PC-3 (cell line): ENCODE results near the gene PI4KA. TPM values are rescaled to one million over a fixed set of nuclear protein-coding genes. Genes with fewer than 3 reads are reported as not detected.

Experiments used
- ATAC-seq: fragments of 200-7000 bp; cut with Tn5 transposase; 2 replicates; pipeline ENCODE4 v1.9.1; 2020; ENCODE audit warnings: mild to moderate bottlenecking, moderate library complexity
- BruUV-seq: library from RNA; stranded (reverse); fragments of 400-500 nt; replicated peaks from 2 replicates; lab custom pipeline; 2021; lab: Mats Ljungman, UMichigan
- CTCF ChIA-PET: fragments of 300-600 bp; sonication (Branson Sonifier 250); formaldehyde crosslinking; loops from one replicate; lab custom pipeline; 2022; ENCODE audit warnings: antibody characterized with exemption; lab: Charles Lee
- POLR2A ChIA-PET: fragments of 300-600 bp; sonication (Branson Sonifier 250); formaldehyde crosslinking; loops from one replicate; lab custom pipeline; 2022; ENCODE audit warnings: antibody characterized with exemption; ENCODE audit not compliant: unreplicated experiment; lab: Charles Lee
- DNase-seq: peaks from one replicate; pipeline ENCODE4 v3.0.0-alpha.2; 2015
- H2AFZ ChIP-seq: fragments of 300-600 bp; sonication (generic); 2 replicates; pipeline ENCODE4 v1.6.0; 2016; ENCODE audit warnings: antibody characterized with exemption, low read length
- H3F3A ChIP-seq: fragments of 300-600 bp; sonication (generic); one replicate; pipeline ENCODE4 v1.6.0; 2017; ENCODE audit warnings: antibody characterized with exemption, low read length, control low read depth, mild to moderate bottlenecking; ENCODE audit not compliant: unreplicated experiment
- H3K27ac ChIP-seq: fragments of 300-600 bp; sonication (generic); 2 replicates; pipeline ENCODE4 v1.5.1; 2016; ENCODE audit warnings: mild to moderate bottlenecking, low read length
- H3K27me3 ChIP-seq: fragments of 300-600 bp; sonication (generic); 2 replicates; pipeline ENCODE4 v1.6.1; 2016; ENCODE audit warnings: low read length, mixed read lengths
- H3K36me3 ChIP-seq: fragments of 300-600 bp; sonication (generic); 2 replicates; pipeline ENCODE4 v1.6.1; 2016; ENCODE audit warnings: low read depth, mixed run types, low read length, mixed read lengths
- H3K4me1 ChIP-seq: fragments of 300-600 bp; sonication (generic); 2 replicates; pipeline ENCODE4 v1.5.1; 2016; ENCODE audit warnings: low read length; ENCODE audit not compliant: insufficient read depth
- H3K4me2 ChIP-seq: fragments of 300-600 bp; sonication (generic); 2 replicates; pipeline ENCODE4 v1.6.0; 2016; ENCODE audit warnings: low read length
- H3K4me3 ChIP-seq: fragments of 300-600 bp; sonication (generic); 2 replicates; pipeline ENCODE4 v1.5.1; 2016; ENCODE audit warnings: mild to moderate bottlenecking, low read length, mixed read lengths
- H3K79me2 ChIP-seq: fragments of 300-600 bp; sonication (generic); 2 replicates; pipeline ENCODE4 v1.6.1; 2017; ENCODE audit warnings: low read length, mixed read lengths
- H3K9ac ChIP-seq: fragments of 300-600 bp; sonication (generic); 2 replicates; pipeline ENCODE4 v1.6.0; 2016; ENCODE audit warnings: mild to moderate bottlenecking, low read length
- H3K9me2 ChIP-seq: fragments of 300-600 bp; sonication (generic); replicated peaks from 2 replicates; pipeline ENCODE4 v1.6.1; 2016; ENCODE audit warnings: mixed run types, low read length, mixed read lengths
- H3K9me3 ChIP-seq: fragments of 300-600 bp; sonication (generic); 2 replicates; pipeline ENCODE4 v1.6.1; 2016; ENCODE audit warnings: low read length, mixed read lengths
- H4K20me1 ChIP-seq: fragments of 300-600 bp; sonication (generic); 2 replicates; pipeline ENCODE4 v1.6.1; 2016; ENCODE audit warnings: low read length, mixed read lengths
- EZH2 ChIP-seq: fragments of 300-600 bp; sonication (generic); IDR thresholded peaks from one replicate; pipeline ENCODE4 v1.6.1; 2017; ENCODE audit warnings: antibody characterized with exemption, mild to moderate bottlenecking, low read length; ENCODE audit not compliant: unreplicated experiment
- EZH2phosphoT487 ChIP-seq: fragments of 300-600 bp; sonication (generic); IDR thresholded peaks from 2 replicates; pipeline ENCODE4 v1.6.1; 2018; ENCODE audit warnings: mild to moderate bottlenecking, antibody characterized with exemption, low read length, borderline replicate concordance
- intact Hi-C: fragments of 100-400 bp; cut with micrococcal nuclease; formaldehyde crosslinking; loops from 2 replicates; pipeline ENCODE4 v1.9.0; 2023
- total RNA-seq: library from RNA; depleted of rRNA; stranded (reverse); fragments of >200 nt; gene quantifications from 2 replicates; pipeline ENCODE4 v1.2.3, GENCODE V29; 2014
- TF ChIP-seq, protein P1 (sequence below): fragments of 300-600 bp; sonication (generic); conservative IDR thresholded peaks from 2 replicates; pipeline ENCODE4 v1.5.1; 2017; ENCODE audit warnings: antibody characterized with exemption, low read depth, mild to moderate bottlenecking, low read length

The PI4KA gene
- total RNA-seq, 1 experiment from 2014 or later, result 39.7 TPM

- ATAC-seq (no peak), DNase-seq (no peak)
- Histone ChIP-seq H3K9ac (no peak overlapping the region), H2AFZ (no peak overlapping the region), H3K4me3 (no peak overlapping the region), H3K9me3 (no peaks in the 10 kb centered on the region), H3K27me3 (no peaks in the 10 kb centered on the region), H4K20me1 (no peaks in the 10 kb centered on the region), H3K79me2 (no peaks in the 10 kb centered on the region), H3K9me2 (no peaks in the 10 kb centered on the region), H3K27ac (no peak overlapping the region), H3F3A (no peaks in the 10 kb centered on the region), H3K36me3 (0 out of 2 replicates have a peak, but pooled peaks cover 4% of the 10 kb centered on the region), H3K4me2 (no peak overlapping the region), H3K4me1 (no peaks in the 10 kb centered on the region)
- ChIA-PET POLR2A (no interaction called here), CTCF (no interaction called here)
- intact Hi-C loops, result no loop called here
- no TSS peak for BruUV-seq
- TF ChIP-seq EZH2phosphoT487, result no peak
- TF ChIP-seq, protein P1, sequence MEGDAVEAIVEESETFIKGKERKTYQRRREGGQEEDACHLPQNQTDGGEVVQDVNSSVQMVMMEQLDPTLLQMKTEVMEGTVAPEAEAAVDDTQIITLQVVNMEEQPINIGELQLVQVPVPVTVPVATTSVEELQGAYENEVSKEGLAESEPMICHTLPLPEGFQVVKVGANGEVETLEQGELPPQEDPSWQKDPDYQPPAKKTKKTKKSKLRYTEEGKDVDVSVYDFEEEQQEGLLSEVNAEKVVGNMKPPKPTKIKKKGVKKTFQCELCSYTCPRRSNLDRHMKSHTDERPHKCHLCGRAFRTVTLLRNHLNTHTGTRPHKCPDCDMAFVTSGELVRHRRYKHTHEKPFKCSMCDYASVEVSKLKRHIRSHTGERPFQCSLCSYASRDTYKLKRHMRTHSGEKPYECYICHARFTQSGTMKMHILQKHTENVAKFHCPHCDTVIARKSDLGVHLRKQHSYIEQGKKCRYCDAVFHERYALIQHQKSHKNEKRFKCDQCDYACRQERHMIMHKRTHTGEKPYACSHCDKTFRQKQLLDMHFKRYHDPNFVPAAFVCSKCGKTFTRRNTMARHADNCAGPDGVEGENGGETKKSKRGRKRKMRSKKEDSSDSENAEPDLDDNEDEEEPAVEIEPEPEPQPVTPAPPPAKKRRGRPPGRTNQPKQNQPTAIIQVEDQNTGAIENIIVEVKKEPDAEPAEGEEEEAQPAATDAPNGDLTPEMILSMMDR, result no peak
- no peak for TF ChIP-seq EZH2
Observed at GRCh38 chr22:20766530-20766929, 92.1 kb downstream of the PI4KA start.

DNA sequence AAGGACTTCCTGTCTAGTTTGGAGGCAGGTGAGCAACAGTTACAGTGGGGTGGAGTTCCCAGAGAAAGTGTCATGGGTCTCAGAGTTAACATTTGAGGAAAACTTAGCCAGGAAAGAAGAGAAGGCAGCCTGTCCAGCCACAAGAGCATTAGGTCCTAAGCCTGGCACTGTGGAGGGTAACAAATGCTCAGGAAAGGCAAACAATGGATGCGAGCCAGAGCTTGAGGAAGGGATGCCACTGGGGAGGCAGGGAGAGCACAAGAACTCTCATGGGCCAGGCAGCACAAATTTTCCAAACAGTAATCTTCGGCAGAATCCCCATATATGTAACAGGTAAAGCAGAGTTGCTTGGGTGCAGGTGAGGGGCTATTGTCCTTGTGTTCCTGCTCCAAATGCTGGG lies 92.7 kb downstream of the PI4KA start:
- Histone ChIP-seq H3K79me2 (no peaks in the 10 kb centered on the region), H3K36me3 (0 out of 2 replicates have a peak, but pooled peaks cover 4% of the 10 kb centered on the region), H3F3A (no peaks in the 10 kb centered on the region), H3K4me2 (no peak overlapping the region), H3K9me3 (no peaks in the 10 kb centered on the region), H3K4me3 (no peak overlapping the region), H3K9me2 (no peaks in the 10 kb centered on the region), H3K27me3 (no peaks in the 10 kb centered on the region), H2AFZ (no peak overlapping the region), H3K4me1 (no peaks in the 10 kb centered on the region), H3K9ac (no peak overlapping the region), H3K27ac (no peak overlapping the region), H4K20me1 (no peaks in the 10 kb centered on the region)
- no TSS peak for BruUV-seq
- ATAC-seq (no peak), DNase-seq (no peak)
- TF ChIP-seq, protein P1, result no peak
- POLR2A ChIA-PET, result no interaction called here
- CTCF ChIA-PET, result no interaction called here
- intact Hi-C loops, result no loop called here

- H3K9me2 ChIP-seq, result no peaks in the 10 kb centered on the region
- H3F3A ChIP-seq, result no peaks in the 10 kb centered on the region
- no peak for TF ChIP-seq EZH2
- TF ChIP-seq, protein P1, result no peak
- no peak for TF ChIP-seq EZH2phosphoT487
- intact Hi-C loops, result no loop called here
- H3K4me1 ChIP-seq, result no peaks in the 10 kb centered on the region
- no peak for DNase-seq
- H3K79me2 ChIP-seq, result no peaks in the 10 kb centered on the region
- no peak for ATAC-seq
- no peaks in the 10 kb centered on the region for H4K20me1 ChIP-seq
- no peak overlapping the region for H2AFZ ChIP-seq
- H3K4me3 ChIP-seq, result no peak overlapping the region
- ChIA-PET POLR2A (no interaction called here), CTCF (no interaction called here)
- H3K27ac ChIP-seq, result no peak overlapping the region
- no TSS peak for BruUV-seq
- no peak overlapping the region for H3K9ac ChIP-seq
- no peaks in the 10 kb centered on the region for H3K27me3 ChIP-seq
- peaks cover 4% of the 10 kb centered on the region; the same call in 1 of the 2 replicates for H3K36me3 ChIP-seq
- no peaks in the 10 kb centered on the region for H3K9me3 ChIP-seq
- H3K4me2 ChIP-seq, result no peak overlapping the region
Observed at GRCh38 chr22:20764729-20765128, 93.9 kb downstream of the PI4KA start.
